OCI-LY7 (cell line): ENCODE measurements around the gene DCLK1.

Experiments
- CTCF ChIP-seq: fragments of 200-600 bp; sonication (generic); conservative IDR thresholded peaks from 2 replicates; pipeline ENCODE4 v1.5.1; 2014; ENCODE audit warnings: mild to moderate bottlenecking, antibody characterized with exemption, low read length, moderate library complexity, mixed read lengths
- EZH2phosphoT487 ChIP-seq: fragments of 200-600 bp; sonication (generic); IDR thresholded peaks from 2 replicates; pipeline ENCODE4 v1.6.1; 2018; ENCODE audit warnings: low read depth, borderline replicate concordance, mild to moderate bottlenecking, mixed run types, antibody characterized with exemption, low read length, moderate library complexity, mixed read lengths

- TF ChIP-seq CTCF (no peak), EZH2phosphoT487 (no peak)
Observed at GRCh38 chr13:36105726-36106125, 25.5 kb downstream of the DCLK1 start.
